Stimulated activated CD4-positive, alpha-beta T cell treated with anti-CD3 and anti-CD28 coated beads, Interleukin-12 subunit alpha, Interleukin-12 subunit beta, amount 100 ng/mL, for 24 hours (primary cell): ENCODE measurements around the gene KIAA1191.
"Not testable (repeated sequence)": the region's sequence is repeated elsewhere in the genome, so short reads cannot be mapped to it uniquely, and the experiment has no call there.

ENCODE experiments used
- DNase-seq, 2 experiments: peaks; one replicate each; pipeline ENCODE4 v3.0.0-alpha.2; 2020; ENCODE audit warnings: low read depth in 2 of 2

The KIAA1191 gene

GRCh38 chr5:176317534-176318374 lies 43.8 kb downstream of the KIAA1191 start:
- DNase-seq, result no peak

- DNase-seq, result not testable (repeated sequence)
These were observed 56.2 kb downstream of the KIAA1191 start for GRCh38 chr5:176305356-176305755.
